Measurements from ENCODE around the gene RYR2.

- no peak for TF ChIP-seq CTCF (IDR thresholded peaks at IDR 0.05)
- TF ChIP-seq POLR2A (IDR thresholded peaks at IDR 0.05), result no peak
These were observed 747.6 kb downstream of the RYR2 start for GRCh38 chr1:237789619-237790018.
